Memory B cell (primary cell): ENCODE results near the gene CBFB.

ENCODE experiments used
- ATAC-seq: fragments of 150-1000 bp; cut with Tn5 transposase; 2 replicates; pipeline ENCODE4 v1.10.0; 2021; ENCODE audit warnings: low read depth, mild to moderate bottlenecking, moderate library complexity
- DNase-seq, 2 donors: peaks; one replicate each; pipeline ENCODE4 v3.0.0; 2022; ENCODE audit warnings: low spot score in 2 of 2
- H3K27ac Mint-ChIP-seq: one replicate; pipeline ENCODE4 v1.8.0; 2022; ENCODE audit warnings: mild to moderate bottlenecking, moderate library complexity, mixed read lengths
- H3K27me3 Mint-ChIP-seq: one replicate; pipeline ENCODE4 v1.8.0; 2022; ENCODE audit warnings: mixed read lengths
- H3K36me3 Mint-ChIP-seq: one replicate; pipeline ENCODE4 v1.8.0; 2022; ENCODE audit warnings: mild to moderate bottlenecking, mixed read lengths
- H3K4me1 Mint-ChIP-seq: one replicate; pipeline ENCODE4 v1.8.0; 2022; ENCODE audit warnings: mixed read lengths
- H3K4me3 Mint-ChIP-seq: one replicate; pipeline ENCODE4 v1.8.0; 2022; ENCODE audit warnings: mild to moderate bottlenecking, moderate library complexity, mixed read lengths
- H3K9me3 Mint-ChIP-seq: one replicate; pipeline ENCODE4 v1.8.0; 2022; ENCODE audit warnings: mixed read lengths

The CBFB gene

DNA sequence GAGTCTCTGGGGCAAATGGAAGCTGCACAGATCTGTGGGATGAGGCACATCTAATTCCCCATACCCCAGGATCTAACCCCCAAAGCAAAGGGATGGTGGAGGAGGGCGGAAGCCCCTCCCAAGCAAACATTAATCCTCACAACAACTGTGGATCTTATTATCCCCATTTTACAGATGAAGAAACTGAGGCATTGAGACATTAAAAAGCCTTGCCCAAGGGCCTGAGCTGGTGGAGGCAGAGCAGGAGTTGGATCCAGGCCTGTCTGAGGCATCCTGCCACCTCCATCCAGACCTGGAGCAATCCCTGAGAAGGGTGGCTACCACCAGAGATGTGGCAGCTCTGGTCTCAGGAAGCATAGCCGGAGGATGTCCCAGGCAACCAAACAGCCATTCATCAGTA, 17.7 kb upstream of the CBFB start:
- H3K4me3 Mint-ChIP-seq, result no peak overlapping the region

DNA sequence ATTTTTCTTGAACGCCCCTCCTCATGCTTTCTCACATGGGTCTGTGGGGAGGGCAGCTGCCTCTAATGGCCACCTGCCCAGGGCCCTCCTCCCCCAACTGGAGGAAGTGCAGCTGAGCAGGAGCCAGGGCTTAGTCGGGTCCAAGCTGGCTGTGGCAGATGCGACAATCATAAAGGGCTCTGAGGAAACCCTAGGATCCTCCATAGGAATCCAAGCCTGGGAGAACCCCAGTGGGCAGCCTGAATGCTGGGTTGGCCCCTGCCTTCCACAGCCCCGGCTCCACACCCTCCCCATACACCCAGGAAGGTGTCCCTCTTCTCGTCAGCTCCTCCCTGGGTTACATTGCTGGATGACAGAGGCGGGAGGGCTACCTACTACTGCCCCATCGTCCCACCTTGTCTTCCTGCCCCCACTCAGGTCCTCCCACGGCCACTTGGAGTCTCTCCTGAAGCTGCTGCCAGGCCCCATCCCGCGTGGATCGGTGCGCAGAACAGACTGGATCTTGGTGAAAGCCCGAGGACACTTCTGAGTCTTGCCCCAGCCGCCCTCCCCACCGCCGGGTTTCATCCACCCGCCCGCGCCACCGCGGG, 15.6 kb upstream of the CBFB start:
- Mint-ChIP-seq H3K4me3 (peak overlapping the region; percentile 41), H3K27ac (no peak overlapping the region), H3K4me1 (peaks cover 4% of the 10 kb centered on the region), H3K9me3 (no peaks in the 10 kb centered on the region), H3K36me3 (no peaks in the 10 kb centered on the region), H3K27me3 (no peaks in the 10 kb centered on the region)
- no peak for DNase-seq
- no peak for ATAC-seq

More for the DNA sequence above, 17.7 kb upstream of the CBFB start:
- Mint-ChIP-seq H3K27ac (no peak overlapping the region), H3K9me3 (no peaks in the 10 kb centered on the region), H3K4me1 (peaks cover 4% of the 10 kb centered on the region), H3K27me3 (no peaks in the 10 kb centered on the region), H3K36me3 (no peaks in the 10 kb centered on the region)
- ATAC-seq, result no peak
- no peak for DNase-seq

DNA sequence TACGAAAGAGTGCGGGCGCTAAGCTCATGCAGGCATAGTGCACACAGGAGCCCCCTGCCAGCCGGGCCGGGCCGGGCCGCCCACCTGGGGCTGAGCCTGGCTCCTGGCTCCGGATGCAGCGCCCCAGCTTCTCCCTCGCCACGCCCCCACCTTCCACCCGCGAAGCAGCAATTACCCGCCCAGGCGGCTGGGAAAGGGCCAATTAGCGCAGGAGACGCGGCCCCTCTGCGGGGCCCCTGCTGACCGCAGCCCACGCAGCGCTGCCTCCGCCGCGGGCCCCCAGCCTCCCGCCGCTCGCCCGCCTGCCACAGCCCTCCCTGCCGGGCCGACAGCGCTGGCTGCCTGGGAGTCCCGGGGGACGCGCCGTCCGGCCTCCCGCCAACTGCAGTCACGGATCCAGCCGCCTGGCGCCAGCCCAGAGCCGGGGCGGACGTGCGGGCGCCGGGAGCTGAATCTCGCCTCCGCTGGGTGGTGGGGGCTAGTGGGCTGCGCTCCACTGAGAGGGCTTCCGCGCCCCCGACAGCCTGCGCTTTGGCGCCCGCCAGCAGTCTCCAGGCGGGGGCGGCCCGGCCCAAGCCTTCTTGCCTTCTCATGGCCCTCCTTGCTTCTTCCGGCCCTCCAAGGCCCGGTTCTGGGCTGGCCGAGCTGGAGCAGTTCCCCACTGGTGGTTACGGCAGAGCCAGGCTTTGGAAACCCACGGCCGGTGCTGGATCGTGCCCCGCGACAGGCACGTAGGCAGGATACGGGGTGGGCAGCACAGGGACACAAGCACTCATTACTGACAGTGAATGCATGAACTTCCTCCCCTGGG, 14.9 kb upstream of the CBFB start:
- no peaks in the 10 kb centered on the region for H3K9me3 Mint-ChIP-seq
- no peaks in the 10 kb centered on the region for H3K36me3 Mint-ChIP-seq
- H3K4me1 Mint-ChIP-seq, result peaks cover 4% of the 10 kb centered on the region
- no peaks in the 10 kb centered on the region for H3K27me3 Mint-ChIP-seq
- no peak overlapping the region for H3K27ac Mint-ChIP-seq
- H3K4me3 Mint-ChIP-seq, result peak overlapping the region; percentile 86
- DNase-seq (peak; percentile 31 to 51), ATAC-seq (peak; percentile 62)

DNA sequence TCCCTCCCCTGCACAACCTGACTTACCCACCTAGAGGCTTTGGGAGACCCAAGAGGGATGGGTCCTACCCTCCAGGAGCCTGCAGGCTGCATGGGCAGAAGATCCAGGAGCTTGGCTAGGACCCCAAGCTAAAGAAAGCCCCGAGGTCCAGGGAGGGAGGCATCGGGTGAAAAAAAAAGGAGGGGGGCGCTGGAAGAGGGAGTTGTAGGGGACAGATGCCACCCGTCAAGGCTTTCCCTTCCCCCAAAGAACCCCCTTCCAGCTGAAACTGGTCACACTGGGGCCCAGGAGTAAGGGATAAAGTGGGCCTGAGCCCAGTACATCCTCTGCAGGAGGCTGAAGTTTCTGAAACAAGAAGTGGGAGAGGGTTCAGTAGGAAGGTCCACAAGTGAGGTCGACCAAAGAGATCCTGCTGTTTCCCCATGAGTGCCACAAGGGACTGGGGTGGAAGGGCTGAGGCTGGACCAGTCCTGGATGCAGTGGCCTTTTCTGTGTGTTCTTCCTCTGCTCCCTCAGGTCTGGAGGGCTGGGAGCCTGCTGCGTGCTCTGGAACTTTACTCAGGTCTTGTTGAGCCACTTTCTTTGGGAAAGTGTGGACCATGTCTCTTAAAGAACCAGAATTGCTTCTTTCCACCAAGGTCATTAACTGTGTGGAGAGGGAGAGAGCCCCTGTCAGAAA, 14.2 kb upstream of the CBFB start:
- H3K4me3 Mint-ChIP-seq, result peak overlapping the region; percentile 86
- H3K4me1 Mint-ChIP-seq, result peaks cover 4% of the 10 kb centered on the region
- ATAC-seq (no peak), DNase-seq (no peak)
- H3K27ac Mint-ChIP-seq, result no peak overlapping the region
- H3K27me3 Mint-ChIP-seq, result no peaks in the 10 kb centered on the region
- no peaks in the 10 kb centered on the region for H3K36me3 Mint-ChIP-seq
- H3K9me3 Mint-ChIP-seq, result no peaks in the 10 kb centered on the region

DNA sequence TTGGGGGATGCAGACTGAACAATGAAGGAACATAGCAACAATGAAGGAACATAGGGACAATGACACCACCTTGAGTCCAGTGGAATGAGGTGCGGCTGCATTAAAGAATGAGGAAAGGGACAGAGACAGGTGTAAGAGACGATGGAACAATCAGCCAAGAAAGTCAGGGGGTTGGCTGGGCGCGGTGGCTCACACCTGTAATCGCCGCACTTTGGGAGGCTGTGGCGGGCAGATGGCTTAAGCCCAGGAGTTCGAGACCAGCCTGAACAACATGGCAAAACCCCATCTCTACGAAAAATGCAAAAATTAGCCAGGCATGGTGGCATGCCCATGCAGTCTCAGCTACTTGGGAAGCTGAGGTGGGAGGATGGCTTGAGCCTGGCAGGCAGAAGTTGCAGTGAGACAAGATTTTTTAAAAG, 13.6 kb upstream of the CBFB start:
- DNase-seq (no peak), ATAC-seq (no peak)
- peaks cover 4% of the 10 kb centered on the region for H3K4me1 Mint-ChIP-seq
- H3K27me3 Mint-ChIP-seq, result no peaks in the 10 kb centered on the region
- H3K4me3 Mint-ChIP-seq, result no peak overlapping the region
- no peaks in the 10 kb centered on the region for H3K36me3 Mint-ChIP-seq
- H3K9me3 Mint-ChIP-seq, result no peaks in the 10 kb centered on the region
- H3K27ac Mint-ChIP-seq, result no peak overlapping the region

DNA sequence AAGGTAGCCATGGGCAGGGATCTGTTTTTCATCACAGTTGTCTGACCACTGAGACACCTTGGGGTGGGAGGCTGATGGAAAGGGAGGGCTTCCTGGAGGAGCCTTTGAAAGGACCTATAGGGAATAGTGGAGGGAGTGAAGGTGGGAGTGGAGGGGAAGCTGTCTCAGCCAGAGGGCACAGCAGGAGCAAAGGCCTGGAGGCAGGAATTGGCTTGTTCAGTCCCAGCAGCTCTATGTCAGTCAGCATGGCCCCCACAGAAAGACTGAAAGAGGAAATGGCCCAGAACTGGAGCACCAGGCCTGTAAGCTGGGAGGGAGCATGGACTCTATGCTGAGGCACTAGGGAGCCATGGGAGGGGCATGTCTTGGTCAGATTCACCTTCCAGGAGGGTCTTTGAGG, 12.8 kb upstream of the CBFB start:
- Mint-ChIP-seq H3K36me3 (no peaks in the 10 kb centered on the region), H3K4me3 (no peak overlapping the region), H3K27me3 (peaks cover 3% of the 10 kb centered on the region), H3K9me3 (no peaks in the 10 kb centered on the region), H3K27ac (no peak overlapping the region), H3K4me1 (peaks cover 4% of the 10 kb centered on the region)
- no peak for ATAC-seq
- no peak for DNase-seq

DNA sequence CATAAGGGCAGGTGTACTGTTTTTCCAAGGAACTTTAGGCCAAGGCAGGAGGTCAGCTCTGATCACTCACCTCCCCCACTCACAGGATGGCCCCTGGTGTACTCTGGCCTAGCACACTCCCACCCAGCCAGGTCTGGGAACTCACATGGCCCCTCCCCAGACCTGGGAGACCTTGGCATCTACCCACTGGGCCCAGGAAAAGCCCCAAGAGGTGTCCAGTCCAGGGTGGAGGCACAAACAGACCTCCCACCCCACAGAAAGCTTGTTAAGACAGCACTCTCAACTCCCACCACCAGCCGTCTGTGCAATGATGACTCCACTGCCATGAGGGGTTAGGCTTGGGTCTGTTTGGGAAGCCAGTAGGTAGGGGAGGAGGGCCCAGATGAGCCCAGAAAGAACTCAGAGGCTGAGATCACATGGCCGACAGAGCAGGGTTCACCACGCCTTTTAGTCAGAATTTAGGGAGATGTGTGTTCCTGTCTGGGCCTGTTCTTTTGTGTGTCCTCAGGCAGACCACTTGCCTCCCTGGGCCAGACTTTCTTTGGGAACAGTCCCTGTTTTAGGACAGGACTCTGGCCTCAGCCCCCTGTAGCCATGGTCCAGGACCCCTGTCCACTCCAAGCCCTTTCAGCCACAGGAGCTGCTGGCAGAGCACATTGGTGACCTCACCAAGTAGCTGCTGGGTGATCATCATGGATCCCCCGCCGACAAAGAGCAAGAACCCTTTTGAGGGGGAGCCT, 12.1 kb upstream of the CBFB start:
- H3K4me1 Mint-ChIP-seq, result peaks cover 4% of the 10 kb centered on the region

DNA sequence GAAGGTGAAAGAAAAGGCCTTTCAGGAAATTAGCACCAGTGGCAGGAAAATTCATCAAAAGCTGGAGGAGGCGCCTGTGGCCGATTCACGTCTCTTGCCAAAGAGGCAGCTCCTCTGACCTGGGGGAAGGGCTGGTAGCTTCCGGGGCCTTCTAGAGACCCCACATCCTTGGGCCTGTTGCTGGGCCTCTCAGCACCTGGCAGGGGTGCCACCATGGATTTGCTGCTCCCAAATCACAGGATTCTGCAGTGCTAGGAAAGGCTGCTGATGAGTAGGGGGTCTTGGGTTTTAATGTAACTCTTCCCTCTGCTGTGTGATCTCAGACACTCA, 11.6 kb upstream of the CBFB start:
- Mint-ChIP-seq H3K4me1 (peaks cover 4% of the 10 kb centered on the region), H3K36me3 (no peaks in the 10 kb centered on the region), H3K27me3 (peaks cover 3% of the 10 kb centered on the region), H3K4me3 (no peak overlapping the region), H3K9me3 (no peaks in the 10 kb centered on the region), H3K27ac (no peak overlapping the region)
- ATAC-seq (no peak), DNase-seq (no peak)

More for the DNA sequence above, 12.1 kb upstream of the CBFB start:
- H3K36me3 Mint-ChIP-seq, result no peaks in the 10 kb centered on the region
- peaks cover 3% of the 10 kb centered on the region for H3K27me3 Mint-ChIP-seq
- H3K9me3 Mint-ChIP-seq, result no peaks in the 10 kb centered on the region
- H3K4me3 Mint-ChIP-seq, result no peak overlapping the region
- ATAC-seq, result no peak
- DNase-seq, result no peak
- no peak overlapping the region for H3K27ac Mint-ChIP-seq

DNA sequence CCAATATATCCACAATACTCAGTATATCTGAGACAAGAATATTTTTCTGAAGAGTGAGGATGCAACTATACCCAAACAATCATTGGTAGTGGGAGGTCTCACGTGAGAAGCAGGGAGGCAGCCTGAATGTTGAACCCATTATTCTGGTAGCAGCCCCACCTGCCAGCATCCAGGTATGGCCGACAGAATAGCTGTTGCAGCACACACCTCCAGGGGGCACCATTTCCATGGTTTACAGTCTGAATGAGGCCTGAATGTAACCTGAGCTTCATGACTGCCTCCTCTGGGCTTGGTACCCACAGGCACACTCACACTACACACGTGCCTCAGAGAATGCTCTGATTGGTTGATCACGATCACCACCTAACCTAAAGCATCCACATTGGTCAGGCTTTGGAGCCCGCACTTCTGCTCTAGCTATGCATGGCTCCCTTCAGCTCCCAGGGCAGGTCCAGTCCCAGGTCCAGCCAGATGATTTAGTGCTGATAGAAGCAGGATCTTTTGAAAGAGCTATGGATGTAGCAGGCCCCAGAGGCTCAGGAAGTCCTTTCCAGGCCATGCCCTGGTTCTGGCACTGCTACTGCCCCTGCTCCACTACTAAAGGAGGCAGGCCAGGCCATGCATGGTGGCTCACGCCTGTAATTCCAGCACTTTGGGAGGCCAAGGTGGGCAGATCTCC, 11.0 kb upstream of the CBFB start:
- Mint-ChIP-seq H3K27me3 (peaks cover 3% of the 10 kb centered on the region), H3K36me3 (no peaks in the 10 kb centered on the region), H3K9me3 (no peaks in the 10 kb centered on the region), H3K27ac (no peak overlapping the region), H3K4me1 (peaks cover 4% of the 10 kb centered on the region), H3K4me3 (no peak overlapping the region)
- DNase-seq, result peak; percentile 59 to 68
- ATAC-seq, result peak; percentile 86

DNA sequence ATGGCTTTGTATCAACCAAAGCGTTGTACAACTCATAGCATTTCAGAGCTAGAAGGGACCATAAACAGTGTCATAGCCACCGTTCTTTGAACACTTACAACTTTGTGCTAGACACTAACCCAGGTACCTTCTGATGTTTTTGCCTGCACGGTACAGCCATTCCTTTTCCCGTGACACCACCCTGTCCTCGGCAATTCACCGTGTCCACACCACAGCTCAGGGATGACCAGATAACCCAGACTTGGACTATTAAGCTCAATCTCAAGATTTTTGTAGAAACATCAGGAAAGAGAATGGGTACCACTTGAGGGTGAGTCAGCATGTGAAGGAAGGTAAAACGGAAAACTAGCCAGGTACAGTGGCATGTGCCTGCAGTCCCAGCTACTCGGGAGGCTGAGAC, 9.8 kb upstream of the CBFB start:
- Mint-ChIP-seq H3K4me3 (no peak overlapping the region), H3K27me3 (peaks cover 3% of the 10 kb centered on the region), H3K9me3 (no peaks in the 10 kb centered on the region), H3K4me1 (peaks cover 4% of the 10 kb centered on the region), H3K36me3 (no peaks in the 10 kb centered on the region), H3K27ac (no peak overlapping the region)
- no peak for ATAC-seq
- DNase-seq, result no peak

DNA sequence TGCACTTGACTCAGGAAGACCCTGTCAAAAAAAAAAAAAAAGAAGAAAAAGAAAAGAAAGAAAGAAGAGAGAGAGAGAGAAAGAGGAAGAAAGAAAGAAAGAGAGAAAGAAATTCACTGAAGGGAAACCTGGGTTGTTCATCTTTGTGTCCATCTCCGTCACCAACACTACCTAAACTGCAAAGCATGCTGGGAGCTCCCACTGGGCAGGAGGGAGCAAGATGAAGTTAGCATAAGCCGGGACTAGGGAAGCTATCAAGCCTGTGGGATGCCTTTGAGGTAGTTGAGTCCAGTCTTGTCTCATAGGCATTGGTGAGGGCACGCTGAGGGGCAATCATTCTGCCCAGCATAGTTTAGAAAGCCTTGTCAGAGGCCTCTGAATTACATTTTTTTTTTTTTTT, 7.6 kb upstream of the CBFB start:
- no peaks in the 10 kb centered on the region for H3K9me3 Mint-ChIP-seq
- no peaks in the 10 kb centered on the region for H3K4me1 Mint-ChIP-seq
- H3K4me3 Mint-ChIP-seq, result no peak overlapping the region
- peaks cover 3% of the 10 kb centered on the region for H3K27me3 Mint-ChIP-seq
- ATAC-seq (no peak), DNase-seq (no peak)
- H3K27ac Mint-ChIP-seq, result no peak overlapping the region
- H3K36me3 Mint-ChIP-seq, result no peaks in the 10 kb centered on the region

DNA sequence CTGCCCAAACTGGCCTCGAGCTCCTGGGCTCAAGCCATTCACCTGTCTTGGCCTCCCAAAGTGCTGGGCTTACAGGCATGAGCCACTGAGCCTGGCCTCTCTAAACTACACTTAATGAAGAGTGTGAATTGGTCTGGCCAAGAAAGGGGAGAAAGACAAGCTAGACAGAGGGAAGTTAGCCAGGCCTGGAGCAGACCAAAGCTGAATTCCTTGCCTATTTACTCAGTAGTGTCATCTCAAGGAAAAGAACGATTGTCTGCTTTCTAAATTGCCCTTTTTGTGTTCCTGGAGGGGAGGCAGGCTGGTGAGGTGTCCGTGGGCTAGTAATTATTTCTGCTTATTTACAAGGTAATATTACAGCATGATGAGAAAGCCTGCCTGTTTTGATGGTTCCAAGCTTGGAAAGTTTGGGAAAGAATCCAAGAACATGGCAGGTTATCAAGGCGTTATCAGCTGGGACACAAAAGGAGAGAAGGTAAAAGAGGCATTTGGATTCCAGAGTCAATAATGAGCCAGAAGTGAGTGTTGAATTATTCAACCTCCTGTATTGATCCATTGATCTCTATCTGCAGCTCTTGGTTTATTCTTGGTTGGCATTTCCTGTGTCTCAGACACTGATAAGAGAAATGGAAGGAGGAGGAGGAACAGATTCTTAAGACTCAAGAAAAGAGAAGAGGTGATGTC, 6.3 kb upstream of the CBFB start:
- no peaks in the 10 kb centered on the region for H3K9me3 Mint-ChIP-seq
- H3K27me3 Mint-ChIP-seq, result peaks cover 3% of the 10 kb centered on the region
- no peak overlapping the region for H3K27ac Mint-ChIP-seq
- no peak for DNase-seq
- no peak overlapping the region for H3K4me3 Mint-ChIP-seq
- no peaks in the 10 kb centered on the region for H3K4me1 Mint-ChIP-seq
- ATAC-seq, result no peak
- H3K36me3 Mint-ChIP-seq, result no peaks in the 10 kb centered on the region

DNA sequence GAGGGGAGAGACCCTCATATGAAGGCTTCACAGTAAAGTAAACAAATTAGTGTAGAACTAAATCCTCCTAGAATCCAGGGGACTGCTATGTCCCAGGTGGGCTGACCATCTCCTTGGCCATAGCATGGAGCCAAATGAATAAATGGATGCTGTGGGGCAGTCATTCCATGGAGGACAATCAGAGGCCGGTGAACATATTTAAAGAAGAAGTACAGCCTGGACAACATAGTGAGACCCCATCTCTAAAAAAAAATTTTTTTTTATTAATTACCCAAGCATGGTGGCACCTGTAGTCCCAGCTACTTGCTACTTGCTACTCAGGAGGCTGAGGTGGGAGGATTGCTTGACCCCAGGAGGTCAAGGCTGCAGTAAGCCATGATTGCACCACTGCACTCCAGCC, 5.3 kb upstream of the CBFB start:
- peaks cover 3% of the 10 kb centered on the region for H3K27me3 Mint-ChIP-seq
- ATAC-seq, result no peak

More for the DNA sequence above, 5.3 kb upstream of the CBFB start:
- Mint-ChIP-seq H3K4me1 (no peaks in the 10 kb centered on the region), H3K36me3 (no peaks in the 10 kb centered on the region), H3K27ac (no peak overlapping the region), H3K9me3 (no peaks in the 10 kb centered on the region), H3K4me3 (no peak overlapping the region)
- DNase-seq, result no peak
